GM18861 (cell line): ENCODE data around the gene PRKCA.
"Not testable (repeated sequence)": the region's sequence is repeated elsewhere in the genome, so short reads cannot be mapped to it uniquely, and the experiment has no call there.

Experiments
- ATAC-seq: cut with Tn5 transposase; IDR thresholded peaks from one replicate; pipeline ENCODE4 v1.9.1; 2021; ENCODE audit not compliant: unreplicated experiment

PRKCA gene

DNA sequence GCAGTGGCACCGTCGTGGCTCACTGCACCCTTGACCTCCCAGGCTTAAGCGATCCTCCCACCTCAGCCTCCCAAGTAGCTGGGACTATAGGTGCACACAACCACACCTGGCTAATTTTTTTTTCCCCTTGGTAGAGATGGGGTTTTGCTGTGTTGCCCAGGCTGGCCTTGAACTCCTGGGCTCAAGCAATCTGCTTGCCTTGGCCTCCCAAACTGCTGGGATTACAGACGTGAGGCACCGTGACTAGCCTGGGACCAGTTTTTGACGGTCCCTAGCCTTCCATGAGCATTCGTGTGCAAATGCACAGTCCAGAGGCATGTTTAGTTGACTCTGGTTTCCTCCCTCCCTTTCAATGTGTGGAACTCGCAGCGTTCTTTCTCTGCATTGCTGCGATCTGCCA, 48.2 kb downstream of the PRKCA start:
- not testable (repeated sequence) for ATAC-seq

DNA sequence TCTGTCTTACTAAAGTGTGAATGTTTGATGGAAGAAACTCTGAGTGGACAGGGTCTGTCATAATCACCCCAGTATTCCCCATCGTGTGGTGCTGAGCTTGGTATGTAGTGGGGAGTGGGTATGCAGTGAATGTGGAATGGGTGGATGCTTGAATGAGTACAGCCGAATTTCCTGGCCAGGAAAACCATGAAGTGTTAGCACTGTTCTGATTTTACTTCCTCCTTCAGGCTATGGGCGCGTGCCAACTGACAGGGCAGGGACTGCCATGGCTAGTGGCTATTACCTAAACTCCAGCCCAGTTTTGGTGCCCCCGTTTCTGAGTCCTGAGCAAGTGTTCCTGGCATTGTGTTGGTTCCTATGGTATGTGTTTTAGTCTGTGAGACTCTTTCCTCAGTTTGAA, 48.6 kb downstream of the PRKCA start:
- no peak for ATAC-seq

GRCh38 chr17:66351701-66352100, 49.3 kb downstream of the PRKCA start:
- no peak for ATAC-seq

GRCh38 chr17:66353937-66354401, 51.6 kb downstream of the PRKCA start:
- no peak for ATAC-seq

- no peak for ATAC-seq
Measured at GRCh38 chr17:66354472-66354871, 52.1 kb downstream of the PRKCA start.

DNA sequence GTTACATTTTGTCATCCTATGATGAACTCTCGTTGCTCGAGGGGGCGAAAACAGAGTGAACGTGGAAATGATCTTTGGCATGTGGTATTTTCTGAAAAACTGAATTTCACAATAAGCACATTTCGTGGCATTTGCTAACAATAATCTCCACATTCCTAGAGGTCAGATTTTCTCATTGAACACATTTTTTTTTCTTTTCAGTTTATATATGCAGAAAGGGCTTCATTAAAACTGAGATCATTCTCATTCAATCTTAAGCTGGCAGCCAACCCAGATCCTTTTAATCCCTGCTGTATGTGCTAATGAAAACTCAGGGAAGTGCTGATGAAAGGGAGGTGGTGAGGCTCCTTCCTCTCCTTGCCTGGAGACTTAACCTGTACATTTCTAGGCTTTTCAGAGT, 52.6 kb downstream of the PRKCA start:
- no peak for ATAC-seq

- ATAC-seq = no peak
Measured at GRCh38 chr17:66355510-66355909, 53.1 kb downstream of the PRKCA start.

- ATAC-seq = no peak
Measured at GRCh38 chr17:66357037-66357436, 54.6 kb downstream of the PRKCA start.

- no peak for ATAC-seq
Measured at GRCh38 chr17:66359351-66359750, 56.9 kb downstream of the PRKCA start.

- not testable (repeated sequence) for ATAC-seq
Measured at GRCh38 chr17:66360961-66361565, 58.6 kb downstream of the PRKCA start.

DNA sequence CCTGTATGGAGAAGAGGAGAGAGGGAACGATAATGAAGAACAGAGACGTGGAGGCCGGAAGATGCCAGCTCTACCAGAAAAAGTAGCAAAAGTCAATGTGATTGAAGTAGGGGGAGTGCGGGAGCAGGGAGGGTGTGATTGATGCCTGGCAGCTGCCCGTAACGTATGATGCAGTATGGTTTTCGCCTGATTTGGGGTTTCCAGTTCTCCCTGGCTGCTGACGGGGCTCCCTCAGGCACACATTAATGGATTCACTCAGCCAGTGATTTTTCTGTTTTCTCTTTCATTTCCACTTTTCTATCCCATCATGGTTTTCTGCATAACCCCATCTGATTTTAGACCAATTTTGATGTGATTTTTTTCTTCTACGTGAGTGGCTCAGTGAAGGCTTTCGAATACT, 62.1 kb downstream of the PRKCA start:
- no peak for ATAC-seq

DNA sequence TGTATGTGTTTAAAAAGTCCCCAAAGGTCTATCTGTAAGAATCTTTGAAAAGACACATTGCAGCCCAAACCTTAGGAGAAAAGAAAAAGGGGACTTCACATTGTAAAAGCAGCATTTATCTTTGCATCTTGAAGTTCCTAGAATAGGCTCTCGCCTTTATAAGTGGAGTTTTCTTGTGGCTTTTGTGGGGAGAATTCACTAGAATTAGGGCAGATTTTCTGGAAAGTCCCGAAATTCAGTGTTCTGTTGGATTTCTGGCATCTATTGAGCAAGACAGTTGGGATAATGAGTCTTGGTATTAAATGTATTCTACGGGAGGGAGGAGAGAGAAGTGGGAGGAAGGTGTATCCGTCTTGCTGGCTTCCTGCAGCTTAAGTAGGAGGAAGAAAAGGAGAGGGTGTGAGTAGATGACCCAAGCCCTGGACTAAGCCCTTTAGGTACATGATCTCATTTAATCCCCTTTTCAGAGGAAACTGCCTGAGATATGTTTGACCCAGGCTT, 62.6 kb downstream of the PRKCA start:
- no peak for ATAC-seq

DNA sequence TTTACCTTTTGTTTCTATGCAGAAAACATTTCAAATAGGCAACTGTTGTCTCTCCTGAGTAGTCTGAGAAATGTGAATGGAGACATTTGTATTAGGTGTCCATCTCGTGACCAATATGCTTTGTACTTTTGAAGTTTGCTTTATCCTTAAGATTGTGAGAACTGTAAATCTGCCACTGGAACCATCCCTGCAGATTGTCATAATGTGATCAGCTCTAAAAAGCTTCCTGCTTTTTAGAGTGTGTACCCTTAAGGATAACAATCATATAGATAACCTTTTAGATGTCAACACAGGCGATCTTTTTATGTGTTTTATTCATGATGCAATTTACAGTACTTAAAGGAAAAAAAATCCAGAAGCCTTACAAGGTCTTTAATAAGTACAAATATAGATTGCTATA, 63.5 kb downstream of the PRKCA start:
- no peak for ATAC-seq

DNA sequence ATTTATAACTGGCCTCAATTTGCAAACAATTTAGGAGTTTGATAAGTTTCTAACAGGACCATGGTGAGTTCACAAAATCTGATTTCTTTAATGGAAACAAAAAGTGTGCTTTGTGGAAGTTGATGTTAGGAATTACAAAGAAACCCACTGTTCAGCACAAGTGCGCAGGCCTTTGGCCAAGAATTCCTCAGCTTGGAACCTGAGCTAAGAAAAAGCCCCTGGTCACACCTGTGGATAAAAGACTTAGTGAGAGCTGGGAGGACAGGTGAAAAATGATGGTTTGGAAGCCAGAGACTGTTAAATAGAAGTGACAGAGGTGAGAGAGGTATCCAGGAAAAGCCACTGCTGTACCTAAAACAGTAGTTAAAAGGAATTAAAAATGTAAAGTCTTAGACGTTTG, 64.7 kb downstream of the PRKCA start:
- ATAC-seq = no peak

DNA sequence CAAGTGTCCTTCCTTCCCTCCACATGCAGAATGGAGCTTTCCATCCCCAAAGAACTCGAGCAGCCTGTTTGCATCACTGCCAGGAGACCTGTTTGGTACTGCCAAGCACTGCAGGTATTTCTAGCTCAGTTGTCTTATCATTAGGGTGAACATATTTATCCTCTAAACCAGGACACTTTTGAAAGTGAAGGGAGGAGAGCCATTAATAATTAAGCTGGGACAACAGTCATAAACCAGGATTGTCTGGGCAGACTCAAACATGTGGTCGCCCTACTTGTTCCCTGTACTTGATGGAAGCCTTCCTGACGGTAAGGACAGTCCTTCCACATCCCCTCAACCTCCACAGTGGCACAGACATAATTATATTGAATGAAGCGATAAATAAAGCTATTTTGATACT, 67.4 kb downstream of the PRKCA start:
- no peak for ATAC-seq

DNA sequence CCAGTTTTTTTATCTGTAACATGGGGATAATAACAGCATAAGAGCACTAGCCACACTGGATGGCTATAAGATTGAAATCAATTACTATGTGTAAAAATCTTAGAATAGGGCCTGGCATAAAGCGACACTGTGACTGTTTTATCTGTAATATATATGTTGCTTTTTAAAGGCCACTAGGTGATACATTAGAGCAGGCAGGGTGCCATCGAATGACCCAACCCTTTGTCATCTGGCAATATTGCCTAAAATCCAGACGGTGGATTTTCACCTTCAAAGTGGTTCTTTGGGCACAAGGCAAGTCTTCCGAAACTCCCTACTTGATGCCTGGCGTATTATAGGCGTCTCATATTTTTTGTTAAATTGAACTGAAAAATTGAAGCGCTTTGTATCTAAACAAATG, 69.1 kb downstream of the PRKCA start:
- ATAC-seq = no peak

DNA sequence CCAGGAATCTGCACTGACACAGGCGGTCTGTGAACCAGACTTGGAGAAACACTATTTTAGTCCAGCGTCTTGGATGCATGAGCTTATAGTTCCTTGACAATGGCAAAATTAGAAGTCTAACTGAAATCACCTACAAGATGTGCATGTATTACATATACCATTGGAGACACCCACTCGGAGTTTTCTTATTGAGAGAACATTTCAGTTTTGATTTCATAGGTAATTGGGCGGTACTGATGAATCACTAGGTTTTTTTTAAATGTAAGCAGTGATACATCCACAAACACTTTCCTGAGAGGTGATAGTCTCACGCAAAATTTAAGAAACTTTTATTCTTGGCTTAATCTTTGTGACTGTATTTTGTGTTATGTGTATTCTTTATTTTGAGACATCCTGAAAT, 69.8 kb downstream of the PRKCA start:
- ATAC-seq = no peak

DNA sequence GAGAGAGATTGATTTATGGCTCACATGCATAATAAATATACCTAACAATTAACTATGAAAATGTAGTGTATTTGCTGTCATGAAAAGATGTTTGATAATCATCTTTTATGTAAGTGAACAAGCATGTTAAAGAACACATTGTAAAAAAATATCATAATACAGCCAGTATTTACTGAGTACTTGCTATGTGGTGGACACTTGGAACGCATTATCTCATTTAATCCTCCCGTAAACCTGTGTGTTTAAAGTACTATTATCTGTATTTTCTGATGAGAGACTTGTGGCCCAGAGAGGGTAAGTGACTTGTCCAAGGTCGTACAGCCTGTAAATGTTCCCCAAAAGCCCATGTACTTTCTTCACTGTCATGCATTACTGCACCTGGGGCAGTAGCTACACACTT, 70.7 kb downstream of the PRKCA start:
- ATAC-seq = no peak

DNA sequence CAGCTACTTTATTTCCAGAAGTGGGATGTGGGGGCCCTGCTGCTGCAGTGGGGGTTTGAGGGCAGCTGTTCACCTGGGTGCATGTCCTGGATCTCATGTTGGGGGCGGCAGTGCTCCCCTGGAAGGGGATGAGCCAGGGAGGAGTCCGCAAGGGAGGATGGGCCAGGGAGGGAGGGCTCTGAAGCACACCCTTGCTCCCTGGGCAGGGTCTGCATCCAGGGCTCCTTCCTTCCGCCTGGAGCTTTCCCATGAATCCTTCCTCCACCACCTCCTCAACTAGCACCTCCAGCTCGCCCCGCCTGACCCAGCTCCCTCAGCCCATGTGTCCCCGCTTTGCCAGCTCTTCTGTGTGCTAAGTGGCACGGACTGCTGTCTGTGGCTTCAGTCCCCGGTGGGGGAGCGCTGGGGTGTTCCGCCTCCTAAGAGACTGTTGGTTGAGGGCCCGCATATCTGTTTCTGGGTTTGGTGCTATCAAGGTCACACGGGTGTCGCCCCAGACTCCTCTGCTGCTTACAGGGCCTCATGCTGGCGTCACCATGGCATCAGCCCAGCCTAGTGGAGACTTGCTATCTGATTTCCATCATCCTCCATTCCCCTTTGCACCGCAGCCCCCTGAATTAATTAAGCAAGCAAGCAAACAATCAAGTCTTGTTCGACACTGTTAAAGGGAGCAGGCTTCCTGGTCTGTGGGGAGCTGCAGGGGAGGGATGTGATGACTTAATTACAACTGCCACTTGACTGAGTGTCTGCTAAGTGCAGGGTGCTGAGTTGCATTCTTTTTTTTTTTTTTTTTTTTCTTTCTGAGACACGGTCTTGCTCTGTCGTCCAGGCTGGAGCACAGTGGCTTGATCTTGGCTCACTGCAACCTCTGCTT, 71.8 kb downstream of the PRKCA start:
- ATAC-seq = no peak

DNA sequence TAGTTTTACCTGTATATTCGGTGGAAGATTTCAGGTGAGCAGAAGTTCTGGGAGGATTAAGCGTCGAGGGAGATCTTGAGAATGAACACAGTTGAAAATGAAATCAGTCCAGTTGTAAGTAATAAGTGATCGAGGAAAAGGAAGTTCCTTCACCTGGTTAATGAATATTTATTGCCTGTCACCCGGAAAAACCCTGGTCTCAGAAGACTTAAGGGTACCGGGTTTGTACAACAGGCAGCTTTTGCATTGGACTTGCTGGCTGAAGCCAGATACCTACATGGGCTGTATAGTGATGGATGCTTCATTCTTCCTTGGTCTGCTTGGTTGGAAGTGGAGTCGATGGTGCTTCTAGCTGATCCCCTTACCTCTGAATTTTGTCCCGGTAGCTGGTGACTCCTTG, 72.7 kb downstream of the PRKCA start:
- ATAC-seq = no peak

DNA sequence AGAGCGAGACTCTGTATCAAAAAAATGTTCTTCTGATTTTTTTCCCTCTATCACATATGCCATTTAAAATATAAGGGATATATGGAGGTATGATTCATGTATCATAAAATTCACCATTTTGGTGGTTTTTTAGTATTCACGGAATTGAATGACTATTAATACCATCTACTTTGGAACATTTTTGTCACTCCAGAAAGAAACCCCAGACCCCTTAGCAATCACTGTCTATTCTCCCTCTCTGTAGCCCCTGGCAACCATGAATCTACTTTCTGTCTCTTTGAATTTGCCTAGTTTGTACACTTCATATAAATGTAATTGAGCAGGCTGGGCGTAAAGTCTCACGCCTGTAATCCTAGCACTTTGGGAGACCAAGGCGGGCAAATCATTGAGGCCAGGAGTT, 75.9 kb downstream of the PRKCA start:
- no peak for ATAC-seq

DNA sequence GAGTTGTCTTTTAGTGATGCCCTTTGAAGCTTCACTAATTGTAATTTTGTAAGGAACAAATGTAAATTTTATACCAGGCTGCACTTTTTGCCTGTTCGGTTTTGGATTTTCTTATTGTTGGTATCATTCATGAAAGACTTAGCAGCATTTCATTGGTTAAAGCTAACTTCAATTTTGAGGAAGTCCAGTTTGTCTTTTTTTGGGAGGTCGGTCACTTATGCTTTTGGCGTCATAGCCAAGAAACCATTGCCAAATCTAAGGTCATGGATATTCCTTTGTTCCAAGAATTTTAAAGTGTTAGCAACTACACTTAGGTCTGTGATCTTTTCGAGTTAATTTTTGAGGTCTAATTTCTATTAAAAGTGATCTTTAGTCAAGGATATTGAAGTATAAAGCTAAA, 77.1 kb downstream of the PRKCA start:
- ATAC-seq = no peak
